ENCODE data around the gene PPFIBP1. TPM values are rescaled to one million over a fixed set of nuclear protein-coding genes. Genes with fewer than 3 reads are reported as not detected.
"Not testable (repeated sequence)": the region's sequence is repeated elsewhere in the genome, so short reads cannot be mapped to it uniquely, and the experiment has no call there.

PPFIBP1 gene
- polyA plus RNA-seq, 1 donor (not counting 4 experiments of a cell fraction or from before 2014, with no cell fraction given), result 83.5 TPM

- Histone ChIP-seq H3K9ac (ENCODE audit: control insufficient read depth, extremely low read depth, insufficient read depth, low read length) (no peak overlapping the region), H2AFZ (ENCODE audit: control insufficient read depth, low read length) (no peak overlapping the region), H3K4me2 (ENCODE audit: control insufficient read depth, extremely low read depth, insufficient read depth, low read depth, low read length) (no peak overlapping the region), H3K9me3 (ENCODE audit: control insufficient read depth, low read depth, low read length) (no peaks in the 10 kb centered on the region), H4K20me1 (ENCODE audit: control insufficient read depth, extremely low read depth, insufficient read depth, low read length) (no peaks in the 10 kb centered on the region), H3K27me3 (ENCODE audit: control insufficient read depth, extremely low read depth, insufficient read depth, low read length) (no peaks in the 10 kb centered on the region), H3K9me1 (ENCODE audit: control insufficient read depth, extremely low read depth, insufficient read depth, low read length) (no peaks in the 10 kb centered on the region), H3K79me2 (ENCODE audit: control insufficient read depth, insufficient read depth, low read length) (no peaks in the 10 kb centered on the region), H3K4me1 (ENCODE audit: control insufficient read depth, extremely low read depth, insufficient read depth, low read length) (peaks cover 9% of the 10 kb centered on the region), H3K36me3 (ENCODE audit: control insufficient read depth in 2 of 2, extremely low read depth in 1 of 2, insufficient read depth in 2 of 2, low read length in 2 of 2) (peaks cover 0 to 5% of the 10 kb centered on the region in 2 experiments), H3K27ac (ENCODE audit: control insufficient read depth, insufficient read depth, low read length) (no peak overlapping the region), H3K4me3 (ENCODE audit: control insufficient read depth in 2 of 3, extremely low read depth in 1 of 3, insufficient read depth in 2 of 3, low read depth in 1 of 3, low read length in 3 of 3) (no peak overlapping the region)
- FAIRE-seq (no peak), DNase-seq (ENCODE audit: low read depth, low spot score) (no peak)
- dilution Hi-C loops (cut with MboI; ENCODE audit: extremely low pct_ligation_motif_present, low sequenced_read_pairs), result no loop called here
- TF ChIP-seq CTCF (optimal IDR thresholded peaks at IDR 0.05 in 1 of 3, IDR thresholded peaks at IDR 0.05 in 1 of 3, conservative IDR thresholded peaks at IDR 0.05 in 1 of 3; ENCODE audit: extremely low read depth in 1 of 3, insufficient read depth in 2 of 3, low read length in 3 of 3), result no peak
Observed at GRCh38 chr12:27653661-27654060, 129.7 kb downstream of the PPFIBP1 start.

DNA sequence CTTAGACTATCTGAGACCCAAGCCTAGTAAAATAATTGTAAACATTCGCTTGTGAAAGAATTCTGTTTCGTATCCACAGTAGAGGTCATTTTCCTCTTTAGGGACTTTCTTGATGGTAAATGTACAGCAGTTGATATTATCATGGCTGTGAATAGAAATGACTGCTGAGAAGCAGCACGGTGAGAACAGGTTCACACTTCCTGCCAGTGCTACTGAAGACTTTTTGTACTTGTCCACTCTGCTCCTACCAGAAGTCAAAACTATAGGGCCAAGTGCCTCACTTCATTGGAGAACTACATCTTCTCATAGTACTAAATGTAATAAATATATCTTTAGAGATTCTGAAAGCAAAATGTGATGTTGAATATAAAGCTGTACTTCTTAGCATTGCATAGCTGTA is 131.5 kb downstream of the PPFIBP1 start:
- DNase-seq (ENCODE audit: low read depth, low spot score); H3K36me3 ChIP-seq (ENCODE audit: control insufficient read depth in 2 of 2, extremely low read depth in 1 of 2, insufficient read depth in 2 of 2, low read length in 2 of 2); H3K4me1 ChIP-seq (ENCODE audit: control insufficient read depth, extremely low read depth, insufficient read depth, low read length); dilution Hi-C loops (cut with MboI; ENCODE audit: extremely low pct_ligation_motif_present, low sequenced_read_pairs); H3K9me3 ChIP-seq (ENCODE audit: control insufficient read depth, low read depth, low read length); H3K79me2 ChIP-seq (ENCODE audit: control insufficient read depth, insufficient read depth, low read length); FAIRE-seq; H3K27me3 ChIP-seq (ENCODE audit: control insufficient read depth, extremely low read depth, insufficient read depth, low read length); H3K4me2 ChIP-seq (ENCODE audit: control insufficient read depth, extremely low read depth, insufficient read depth, low read depth, low read length); H3K9me1 ChIP-seq (ENCODE audit: control insufficient read depth, extremely low read depth, insufficient read depth, low read length); H3K9ac ChIP-seq (ENCODE audit: control insufficient read depth, extremely low read depth, insufficient read depth, low read length); H4K20me1 ChIP-seq (ENCODE audit: control insufficient read depth, extremely low read depth, insufficient read depth, low read length); H3K27ac ChIP-seq (ENCODE audit: control insufficient read depth, insufficient read depth, low read length); H2AFZ ChIP-seq (ENCODE audit: control insufficient read depth, low read length); H3K4me3 ChIP-seq (ENCODE audit: control insufficient read depth in 2 of 3, extremely low read depth in 1 of 3, insufficient read depth in 2 of 3, low read depth in 1 of 3, low read length in 3 of 3): not testable (repeated sequence)

GRCh38 chr12:27657296-27657695 is 133.3 kb downstream of the PPFIBP1 start:
- dilution Hi-C loops (cut with MboI; ENCODE audit: extremely low pct_ligation_motif_present, low sequenced_read_pairs), result no loop called here
- Histone ChIP-seq H3K9ac (ENCODE audit: control insufficient read depth, extremely low read depth, insufficient read depth, low read length) (no peak overlapping the region), H2AFZ (ENCODE audit: control insufficient read depth, low read length) (no peak overlapping the region), H3K4me3 (ENCODE audit: control insufficient read depth in 2 of 3, extremely low read depth in 1 of 3, insufficient read depth in 2 of 3, low read depth in 1 of 3, low read length in 3 of 3) (no peak overlapping the region), H3K4me2 (ENCODE audit: control insufficient read depth, extremely low read depth, insufficient read depth, low read depth, low read length) (no peak overlapping the region), H3K27me3 (ENCODE audit: control insufficient read depth, extremely low read depth, insufficient read depth, low read length) (no peaks in the 10 kb centered on the region), H3K9me1 (ENCODE audit: control insufficient read depth, extremely low read depth, insufficient read depth, low read length) (no peaks in the 10 kb centered on the region), H3K4me1 (ENCODE audit: control insufficient read depth, extremely low read depth, insufficient read depth, low read length) (no peaks in the 10 kb centered on the region), H3K27ac (ENCODE audit: control insufficient read depth, insufficient read depth, low read length) (no peak overlapping the region), H3K79me2 (ENCODE audit: control insufficient read depth, insufficient read depth, low read length) (no peaks in the 10 kb centered on the region), H3K36me3 (ENCODE audit: control insufficient read depth in 2 of 2, extremely low read depth in 1 of 2, insufficient read depth in 2 of 2, low read length in 2 of 2) (peaks cover 9 to 18% of the 10 kb centered on the region in 2 experiments), H3K9me3 (ENCODE audit: control insufficient read depth, low read depth, low read length) (no peaks in the 10 kb centered on the region), H4K20me1 (ENCODE audit: control insufficient read depth, extremely low read depth, insufficient read depth, low read length) (no peaks in the 10 kb centered on the region)
- FAIRE-seq (no peak), DNase-seq (ENCODE audit: low read depth, low spot score) (no peak)
- no peak for TF ChIP-seq CTCF (optimal IDR thresholded peaks at IDR 0.05 in 1 of 3, IDR thresholded peaks at IDR 0.05 in 1 of 3, conservative IDR thresholded peaks at IDR 0.05 in 1 of 3; ENCODE audit: extremely low read depth in 1 of 3, insufficient read depth in 2 of 3, low read length in 3 of 3)
